Uterus (tissue), 2 donors: ENCODE measurements around the gene MXD1.

Source experiments
- POLR2A ChIP-seq, 2 donors: fragments of 450-650 bp; IDR thresholded peaks; one replicate each; pipeline ENCODE4 v1.6.1; 2016; ENCODE audit warnings: antibody characterized with exemption in 2 of 2, mild to moderate bottlenecking in 1 of 2, moderate library complexity in 1 of 2
- TF ChIP-seq, protein P1 (sequence below), 4 experiments: fragments of 200-600 bp in 2 of 4; fragments of 450-650 bp in 2 of 4; sonication (generic) in 2 of 4; IDR thresholded peaks; one replicate each; pipeline ENCODE4 v1.5.1; 2016 to 2019; ENCODE audit warnings: antibody characterized with exemption in 4 of 4, mild to moderate bottlenecking in 2 of 4, moderate library complexity in 1 of 4

DNA sequence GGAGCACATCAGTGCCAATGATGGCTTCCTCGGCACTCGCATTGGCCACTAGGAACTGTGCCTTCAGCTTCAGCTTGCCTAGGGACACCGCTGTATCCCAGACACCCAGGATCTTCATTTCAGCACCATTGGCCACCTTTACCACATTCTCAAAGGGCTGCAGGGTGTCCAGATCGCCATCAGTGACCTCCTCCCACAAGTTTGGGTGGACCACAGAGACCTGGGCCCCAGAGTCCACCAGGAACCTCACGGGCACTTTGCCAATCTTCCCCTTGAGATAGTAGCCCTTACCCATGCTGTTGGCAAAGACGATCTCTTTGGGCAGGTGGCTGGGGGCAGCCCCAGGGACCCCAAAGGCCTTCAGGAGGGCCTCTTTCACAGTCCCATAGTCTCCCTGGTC lies 45.9 kb downstream of the MXD1 start:
- TF ChIP-seq, protein P1, sequence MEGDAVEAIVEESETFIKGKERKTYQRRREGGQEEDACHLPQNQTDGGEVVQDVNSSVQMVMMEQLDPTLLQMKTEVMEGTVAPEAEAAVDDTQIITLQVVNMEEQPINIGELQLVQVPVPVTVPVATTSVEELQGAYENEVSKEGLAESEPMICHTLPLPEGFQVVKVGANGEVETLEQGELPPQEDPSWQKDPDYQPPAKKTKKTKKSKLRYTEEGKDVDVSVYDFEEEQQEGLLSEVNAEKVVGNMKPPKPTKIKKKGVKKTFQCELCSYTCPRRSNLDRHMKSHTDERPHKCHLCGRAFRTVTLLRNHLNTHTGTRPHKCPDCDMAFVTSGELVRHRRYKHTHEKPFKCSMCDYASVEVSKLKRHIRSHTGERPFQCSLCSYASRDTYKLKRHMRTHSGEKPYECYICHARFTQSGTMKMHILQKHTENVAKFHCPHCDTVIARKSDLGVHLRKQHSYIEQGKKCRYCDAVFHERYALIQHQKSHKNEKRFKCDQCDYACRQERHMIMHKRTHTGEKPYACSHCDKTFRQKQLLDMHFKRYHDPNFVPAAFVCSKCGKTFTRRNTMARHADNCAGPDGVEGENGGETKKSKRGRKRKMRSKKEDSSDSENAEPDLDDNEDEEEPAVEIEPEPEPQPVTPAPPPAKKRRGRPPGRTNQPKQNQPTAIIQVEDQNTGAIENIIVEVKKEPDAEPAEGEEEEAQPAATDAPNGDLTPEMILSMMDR (IDR thresholded peaks at IDR 0.05) = no peak
- TF ChIP-seq POLR2A (IDR thresholded peaks at IDR 0.05) = no peak
